GM23338 (cell line): ENCODE data around the gene LMAN2L. TPM values are rescaled to one million over a fixed set of nuclear protein-coding genes. Genes with fewer than 3 reads are reported as not detected.

Source experiments
- ATAC-seq: fragments of 200-7000 bp; cut with Tn5 transposase; 3 replicates; pipeline ENCODE4 v1.9.1; 2020
- DNase-seq: peaks from one replicate; pipeline ENCODE4 v3.0.0-alpha.2; 2015; ENCODE audit warnings: low spot score
- H2AFZ ChIP-seq: fragments of 200-600 bp; sonication (generic); 2 replicates; pipeline ENCODE4 v1.8.0; 2016; ENCODE audit warnings: antibody characterized with exemption, mild to moderate bottlenecking, moderate library complexity
- H3F3A ChIP-seq: fragments of 200-600 bp; sonication (generic); replicated peaks from 2 replicates; pipeline ENCODE4 v1.8.0; 2017; ENCODE audit warnings: antibody characterized with exemption, mixed run types, low read depth
- H3K27ac ChIP-seq: fragments of 200-600 bp; sonication (generic); 2 replicates; pipeline ENCODE4 v1.6.1; 2016; ENCODE audit warnings: low read depth
- H3K27me3 ChIP-seq: fragments of 200-600 bp; sonication (generic); 2 replicates; pipeline ENCODE4 v1.8.0; 2016; ENCODE audit warnings: mild to moderate bottlenecking, mixed run types, moderate library complexity; ENCODE audit not compliant: insufficient read depth
- H3K36me3 ChIP-seq: fragments of 200-600 bp; sonication (generic); 2 replicates; pipeline ENCODE4 v1.8.0; 2016; ENCODE audit warnings: mild to moderate bottlenecking; ENCODE audit not compliant: insufficient read depth
- H3K4me1 ChIP-seq: fragments of 200-600 bp; sonication (generic); 2 replicates; pipeline ENCODE4 v1.8.0; 2016; ENCODE audit warnings: mild to moderate bottlenecking, moderate library complexity; ENCODE audit not compliant: insufficient read depth
- H3K4me2 ChIP-seq: fragments of 200-600 bp; sonication (generic); 2 replicates; pipeline ENCODE4 v1.7.1; 2017; ENCODE audit warnings: mixed run types
- H3K4me3 ChIP-seq: fragments of 200-600 bp; sonication (generic); 2 replicates; pipeline ENCODE4 v1.6.1; 2016; ENCODE audit warnings: mixed run types
- H3K79me2 ChIP-seq: fragments of 200-600 bp; sonication (generic); replicated peaks from 2 replicates; pipeline ENCODE4 v1.8.0; 2017; ENCODE audit warnings: mild to moderate bottlenecking; ENCODE audit not compliant: insufficient read depth
- H3K9me2 ChIP-seq: fragments of 200-600 bp; sonication (generic); 2 replicates; pipeline ENCODE4 v1.8.0; 2017; ENCODE audit not compliant: insufficient read depth
- H4K20me1 ChIP-seq: fragments of 200-600 bp; sonication (generic); replicated peaks from 2 replicates; pipeline ENCODE4 v1.8.0; 2017; ENCODE audit warnings: mild to moderate bottlenecking; ENCODE audit not compliant: insufficient read depth
- H3K27ac Mint-ChIP-seq: 2 replicates; pipeline ENCODE4 v1.8.0; 2020; ENCODE audit warnings: inconsistent platforms, mild to moderate bottlenecking, moderate library complexity, mixed read lengths
- H3K27me3 Mint-ChIP-seq: 3 replicates; pipeline ENCODE4 v1.8.0; 2022; ENCODE audit warnings: low read depth, mild to moderate bottlenecking, moderate library complexity, mixed read lengths, inconsistent platforms; ENCODE audit not compliant: insufficient read depth, poor library complexity
- H3K36me3 Mint-ChIP-seq: 3 replicates; pipeline ENCODE4 v1.8.0; 2021; ENCODE audit warnings: low read depth, mild to moderate bottlenecking, inconsistent platforms, moderate library complexity, mixed read lengths
- H3K4me1 Mint-ChIP-seq: 3 replicates; pipeline ENCODE4 v1.8.0; 2020; ENCODE audit warnings: mild to moderate bottlenecking, inconsistent platforms, mixed read lengths
- H3K4me3 Mint-ChIP-seq: 3 replicates; pipeline ENCODE4 v1.8.0; 2021; ENCODE audit warnings: moderate library complexity, mild to moderate bottlenecking, inconsistent platforms, mixed read lengths
- H3K9me3 Mint-ChIP-seq: 3 replicates; pipeline ENCODE4 v1.8.0; 2020; ENCODE audit warnings: moderate library complexity, mild to moderate bottlenecking, inconsistent platforms, mixed read lengths
- CREB1 ChIP-seq: fragments of 250-450 bp; sonication (Bioruptor Pico); IDR thresholded peaks from 2 replicates; pipeline ENCODE4 v1.5.0; 2020; ENCODE audit warnings: low read depth, mild to moderate bottlenecking, moderate library complexity
- CTCF ChIP-seq, 2 experiments: fragments of 200-600 bp in 1 of 2; sonication (generic) in 1 of 2; conservative IDR thresholded peaks; 2 replicates each; pipeline versions ENCODE4 v1.5.1 to v1.6.1; 2016 to 2017; ENCODE audit warnings: antibody characterized with exemption in 2 of 2, low read depth in 2 of 2, mild to moderate bottlenecking in 2 of 2, moderate library complexity in 1 of 2
- ETS1 ChIP-seq: IDR thresholded peaks from 2 replicates; pipeline ENCODE4 v1.6.1; 2016; ENCODE audit warnings: antibody characterized with exemption
- EZH2 ChIP-seq: fragments of 200-600 bp; sonication (generic); IDR thresholded peaks from one replicate; pipeline ENCODE4 v1.8.0; 2017; ENCODE audit warnings: antibody characterized with exemption, mild to moderate bottlenecking, low read depth; ENCODE audit not compliant: unreplicated experiment
- EZH2phosphoT487 ChIP-seq: fragments of 200-600 bp; sonication (generic); IDR thresholded peaks from one replicate; pipeline ENCODE4 v1.8.1; 2018; ENCODE audit warnings: antibody characterized with exemption; ENCODE audit not compliant: unreplicated experiment
- JUNB ChIP-seq: IDR thresholded peaks from one replicate; pipeline ENCODE4 v1.6.1; 2016; ENCODE audit warnings: antibody characterized with exemption; ENCODE audit not compliant: unreplicated experiment
- POLR2AphosphoS5 ChIP-seq: IDR thresholded peaks from 2 replicates; pipeline ENCODE4 v1.6.1; 2016; ENCODE audit warnings: antibody characterized with exemption, low read depth
- REST ChIP-seq: IDR thresholded peaks from one replicate; pipeline ENCODE4 v1.6.1; 2018; ENCODE audit warnings: antibody characterized with exemption; ENCODE audit not compliant: unreplicated experiment
- STAT1 ChIP-seq: IDR thresholded peaks from one replicate; pipeline ENCODE4 v1.6.1; 2016; ENCODE audit warnings: antibody characterized with exemption; ENCODE audit not compliant: unreplicated experiment
- ZNF114 ChIP-seq: fragments of 250-450 bp; sonication (Bioruptor Pico); IDR thresholded peaks from 2 replicates; pipeline ENCODE4 v1.5.0; 2020; ENCODE audit warnings: mild to moderate bottlenecking, moderate library complexity
- ZNF331 ChIP-seq: fragments of 250-450 bp; sonication (Bioruptor Pico); IDR thresholded peaks from 2 replicates; pipeline ENCODE4 v1.5.0; 2020; ENCODE audit warnings: low read depth, mild to moderate bottlenecking, moderate library complexity
- polyA plus RNA-seq: library from polyadenylated mRNA; unstranded; fragments of >200 nt; fragmentation: Nextera tagmentation; extraction: Ambion mirVana; gene quantifications from 2 replicates; pipeline ENCODE4 v1.2.1, GENCODE V29; 2016
- total RNA-seq: library from RNA; depleted of rRNA; stranded (reverse); fragments of >200 nt; shearing (Covaris generic); gene quantifications from 2 replicates; pipeline ENCODE4 v1.2.3, GENCODE V29; 2014

Gene LMAN2L
- total and polyA plus RNA-seq, 2 experiments from 2014 or later: 11.8 to 15.8 TPM

GRCh38 chr2:96768083-96768561 lies 28.3 kb upstream of the LMAN2L start (continued):
- no peak for TF ChIP-seq CREB1 (CRISPR knock-in tag)
- no peak for TF ChIP-seq ETS1
- no peak for TF ChIP-seq EZH2phosphoT487
- no peak for TF ChIP-seq ZNF331
- TF ChIP-seq ZNF114 (CRISPR knock-in tag): no peak
- TF ChIP-seq REST: no peak
- TF ChIP-seq JUNB: no peak
- TF ChIP-seq EZH2: no peak

- H3K27ac Mint-ChIP-seq: no peak overlapping the region
- no peak overlapping the region for H3K4me3 Mint-ChIP-seq
- Histone ChIP-seq H3K27ac (no peak overlapping the region), H4K20me1 (peaks cover 4% of the 10 kb centered on the region; the same call in 1 of the 2 replicates), H3K4me2 (no peak overlapping the region), H3K79me2 (peaks cover 29% of the 10 kb centered on the region), H3K27me3 (peaks cover 2% of the 10 kb centered on the region; the same call in 1 of the 2 replicates), H3K4me3 (no peak overlapping the region), H2AFZ (no peak overlapping the region), H3K36me3 (no peaks in the 10 kb centered on the region), H3K4me1 (peaks cover 22% of the 10 kb centered on the region), H3F3A (peaks cover 8% of the 10 kb centered on the region; the same call in 1 of the 2 replicates), H3K9me2 (no peaks in the 10 kb centered on the region)
- no peaks in the 10 kb centered on the region for H3K36me3 Mint-ChIP-seq
- DNase-seq: no peak
- peaks cover 12% of the 10 kb centered on the region for H3K27me3 Mint-ChIP-seq
- no peak for ATAC-seq
- TF ChIP-seq POLR2AphosphoS5 (no peak), ZNF331 (no peak), ETS1 (no peak), CTCF (conservative IDR thresholded peaks at IDR 0.05; ENCODE audit: low read depth in 2 of 2) (no peak), JUNB (no peak), CREB1 (CRISPR knock-in tag) (no peak), STAT1 (no peak), REST (no peak), ZNF114 (CRISPR knock-in tag) (no peak), EZH2phosphoT487 (no peak), EZH2 (no peak)
- H3K4me1 Mint-ChIP-seq: peaks cover 39% of the 10 kb centered on the region
- no peaks in the 10 kb centered on the region for H3K9me3 Mint-ChIP-seq
Observed at GRCh38 chr2:96767135-96767871, 27.4 kb upstream of the LMAN2L start.
